Kidney tubule cell (primary cell): Measurements from ENCODE around the gene IFT20.

Experiments used
- DNase-seq: peaks from one replicate; pipeline ENCODE4 v3.0.0-alpha.2; 2018; ENCODE audit warnings: low spot score

The IFT20 gene

GRCh38 chr17:28335201-28335958 lies at the start of gene IFT20, which contains the start of gene TNFAIP1:
TSS of gene IFT20 (minus strand) at chr17:28335472. CDS start at chr17:28331985, 3,487 bp downstream.
TSS of gene TNFAIP1 (plus strand) at chr17:28335761. CDS start at chr17:28339522, 3,761 bp downstream.
- peak; percentile 100 for DNase-seq

- DNase-seq: peak; percentile 30
These were observed 49.7 kb upstream of the IFT20 start for GRCh38 chr17:28385037-28385400.

GRCh38 chr17:28384281-28385036 lies 49.2 kb upstream of the IFT20 start:
- DNase-seq: peak; percentile 77

- DNase-seq: peak; percentile 47
These were observed 46.0 kb upstream of the IFT20 start for GRCh38 chr17:28381141-28381825.

GRCh38 chr17:28379814-28380801 lies 44.8 kb upstream of the IFT20 start:
- no peak for DNase-seq

GRCh38 chr17:28372945-28373274 lies 37.6 kb upstream of the IFT20 start:
- no peak for DNase-seq

GRCh38 chr17:28372203-28372944 lies 37.1 kb upstream of the IFT20 start:
- no peak for DNase-seq

- DNase-seq: peak; percentile 32
These were observed 36.3 kb upstream of the IFT20 start, which contains the start of gene SARM1 for GRCh38 chr17:28371245-28372202. TSS of gene SARM1 (plus strand) at chr17:28371694. CDS start at chr17:28372033, 339 bp downstream.

- no peak for DNase-seq
These were observed 35.5 kb upstream of the IFT20 start for GRCh38 chr17:28370744-28371103.

GRCh38 chr17:28370035-28370743 lies 34.9 kb upstream of the IFT20 start, which contains the start of gene VTN:
TSS of gene VTN (minus strand) at chr17:28370307. CDS start at chr17:28370203, 104 bp downstream.
- peak; percentile 26 for DNase-seq

- DNase-seq: no peak
These were observed 34.4 kb upstream of the IFT20 start for GRCh38 chr17:28369684-28370034.

- DNase-seq: no peak
These were observed 33.8 kb upstream of the IFT20 start for GRCh38 chr17:28368915-28369683.

GRCh38 chr17:28368306-28368831 lies 33.1 kb upstream of the IFT20 start:
- no peak for DNase-seq

- no peak for DNase-seq
These were observed 32.5 kb upstream of the IFT20 start for GRCh38 chr17:28367641-28368305.

- no peak for DNase-seq
These were observed 31.3 kb upstream of the IFT20 start for GRCh38 chr17:28366605-28367004.

GRCh38 chr17:28365487-28365886 lies 30.2 kb upstream of the IFT20 start:
- no peak for DNase-seq

- no peak for DNase-seq
These were observed 29.5 kb upstream of the IFT20 start, which contains the start of gene SEBOX for GRCh38 chr17:28364665-28365363. TSS of gene SEBOX (minus strand) at chr17:28365199. CDS start at chr17:28365151, 48 bp downstream.
